Endothelial cell of umbilical vein (primary cell): ENCODE data around the gene PPARD. TPM values are rescaled to one million over a fixed set of nuclear protein-coding genes. Genes with fewer than 3 reads are reported as not detected.
A peak's percentile ranks its signal among the peaks of the same experiment; 100 is the strongest.

Experiments
- BruUV-seq: library from RNA; stranded (reverse); fragments of 400-500 nt; replicated peaks from 2 replicates; lab custom pipeline; 2021; lab: Mats Ljungman, UMichigan
- CTCF ChIA-PET: fragments of 300-600, 350-600 bp; sonication (Branson Sonifier 250); formaldehyde crosslinking; loops from one replicate; lab custom pipeline; 2021; ENCODE audit warnings: antibody characterized with exemption, inconsistent platforms; lab: Charles Lee
- POLR2A ChIA-PET: fragments of 300-600, 350-600 bp; sonication (Branson Sonifier 250); formaldehyde crosslinking; loops from one replicate; lab custom pipeline; 2021; ENCODE audit warnings: antibody characterized with exemption, inconsistent platforms; lab: Charles Lee
- DNase-seq: peaks from one replicate; pipeline ENCODE4 v3.0.0-alpha.2; 2011; ENCODE audit warnings: low read depth, low spot score
- FAIRE-seq: peaks from 2 replicates; lab custom pipeline; 2011; peaks lifted over from hg19 to GRCh38; lab: Jason Lieb, UNC
- H2AFZ ChIP-seq: 2 replicates; pipeline ENCODE4 v1.6.0; 2012; ENCODE audit warnings: low read depth, low read length, control low read depth, inconsistent platforms
- H3K27ac ChIP-seq: 2 replicates; pipeline ENCODE4 v1.5.1; 2011; ENCODE audit warnings: low read depth, mild to moderate bottlenecking, control low read depth, low read length, moderate library complexity; ENCODE audit not compliant: insufficient read depth
- H3K27me3 ChIP-seq, 2 experiments: 2 replicates each; pipeline versions ENCODE4 v1.6.0 to v1.6.1; 2011; ENCODE audit warnings: low read length in 2 of 2, mixed read lengths in 1 of 2; ENCODE audit not compliant: control insufficient read depth in 2 of 2, insufficient read depth in 2 of 2
- H3K36me3 ChIP-seq, 2 experiments: 2 replicates in 1 of 2; 3 replicates in 1 of 2; pipeline ENCODE4 v1.5.1; 2011; ENCODE audit warnings: low read length in 2 of 2, mild to moderate bottlenecking in 1 of 2, moderate library complexity in 1 of 2; ENCODE audit not compliant: control insufficient read depth in 2 of 2, insufficient read depth in 2 of 2; ENCODE audit errors: extremely low read depth in 1 of 2
- H3K4me1 ChIP-seq: 3 replicates; pipeline ENCODE4 v1.5.1; 2011; ENCODE audit warnings: mild to moderate bottlenecking, low read length; ENCODE audit not compliant: control insufficient read depth, insufficient read depth; ENCODE audit errors: extremely low read depth
- H3K4me2 ChIP-seq: 2 replicates; pipeline ENCODE4 v1.6.1; 2011; ENCODE audit warnings: low read length, control low read depth, mixed read lengths; ENCODE audit not compliant: insufficient read depth
- H3K4me3 ChIP-seq, 3 experiments: fragments of 200-600 bp in 1 of 3; sonication (generic), shearing (Covaris generic) in 1 of 3; replicated peaks in 1 of 3; 2 replicates each; pipeline ENCODE4 v1.5.1; 2011 to 2016; ENCODE audit warnings: control low read depth in 3 of 3, low read length in 3 of 3, mild to moderate bottlenecking in 2 of 3, inconsistent platforms in 1 of 3, low read depth in 1 of 3, moderate library complexity in 1 of 3; ENCODE audit not compliant: insufficient read depth in 1 of 3
- H3K79me2 ChIP-seq: 2 replicates; pipeline ENCODE4 v1.6.0; 2012; ENCODE audit warnings: low read length, inconsistent platforms; ENCODE audit not compliant: control insufficient read depth, insufficient read depth
- H3K9ac ChIP-seq: replicated peaks from 2 replicates; pipeline ENCODE3; 2011; ENCODE audit warnings: low read length, control low read depth; ENCODE audit not compliant: insufficient read depth; ENCODE audit errors: extremely low read depth
- H3K9me1 ChIP-seq: replicated peaks from 3 replicates; pipeline ENCODE4 v1.6.0; 2011; ENCODE audit warnings: mild to moderate bottlenecking, low read length; ENCODE audit not compliant: control insufficient read depth, insufficient read depth; ENCODE audit errors: extremely low read depth
- H3K9me3 ChIP-seq: replicated peaks from 2 replicates; pipeline ENCODE4 v1.5.1; 2012; ENCODE audit warnings: low read length, inconsistent platforms; ENCODE audit not compliant: control insufficient read depth, insufficient read depth
- H4K20me1 ChIP-seq: replicated peaks from 2 replicates; pipeline ENCODE3; 2011; ENCODE audit warnings: mild to moderate bottlenecking, low read length; ENCODE audit not compliant: control insufficient read depth, insufficient read depth; ENCODE audit errors: extremely low read depth
- EZH2 ChIP-seq: IDR thresholded peaks from 2 replicates; pipeline ENCODE4 v1.6.1; 2012; ENCODE audit warnings: borderline replicate concordance, low read depth, mild to moderate bottlenecking, moderate library complexity, low read length, inconsistent platforms; ENCODE audit not compliant: severe bottlenecking
- FOS ChIP-seq: IDR thresholded peaks from 2 replicates; pipeline ENCODE4 v1.6.1; 2011; ENCODE audit warnings: mild to moderate bottlenecking, low read length, moderate library complexity, borderline replicate concordance; ENCODE audit not compliant: insufficient read depth
- GATA2 ChIP-seq: IDR thresholded peaks from 2 replicates; pipeline ENCODE4 v1.7.0; 2011; ENCODE audit warnings: low read depth, mild to moderate bottlenecking, moderate library complexity, mixed read lengths, low read length; ENCODE audit not compliant: insufficient read length, insufficient read depth
- JUN ChIP-seq: IDR thresholded peaks from 2 replicates; pipeline ENCODE4 v1.6.1; 2011; ENCODE audit warnings: borderline replicate concordance, low read depth; ENCODE audit not compliant: insufficient read length, insufficient read depth
- MYC ChIP-seq: IDR thresholded peaks from one replicate; pipeline ENCODE4 v1.6.1; 2011; ENCODE audit warnings: mild to moderate bottlenecking, low read depth, low read length
- POLR2A ChIP-seq: IDR thresholded peaks from 2 replicates; pipeline ENCODE4 v1.6.1; 2012; ENCODE audit warnings: low read depth, mild to moderate bottlenecking, control low read depth, low read length
- POLR2AphosphoS5 ChIP-seq: IDR thresholded peaks from 2 replicates; pipeline ENCODE4 v1.6.1; 2012; ENCODE audit warnings: low read depth, mild to moderate bottlenecking, control low read depth, low read length, moderate library complexity; ENCODE audit not compliant: insufficient read depth
- dilution Hi-C: fragments of 300-500 bp; cut with MboI; formaldehyde crosslinking; loops from one replicate; pipeline ENCODE4 v1.15.0; 2019; ENCODE audit warnings: low sequenced_read_pairs; ENCODE audit not compliant: extremely low pct_ligation_motif_present
- intact Hi-C: fragments of 100-400 bp; cut with micrococcal nuclease; formaldehyde crosslinking; loops from one replicate; pipeline ENCODE4 v1.10.0; 2022
- polyA plus RNA-seq, 4 experiments: library from polyadenylated mRNA; depleted of rRNA in 3 of 4; stranded (reverse) in 3 of 4; unstranded in 1 of 4; fragments of >200 nt; gene quantifications; 2 replicates each; pipeline versions ENCODE4 v1.2.1 to v1.2.3, GENCODE V29; 2011 to 2012; ENCODE audit warnings: missing spikeins in 1 of 4
- total RNA-seq: library from RNA; stranded (reverse); gene quantifications from 2 replicates; pipeline ENCODE4 v1.2.3, GENCODE V29; 2021
- TF ChIP-seq, protein P1 (sequence below): IDR thresholded peaks from 2 replicates; pipeline ENCODE4 v1.6.1; 2011; ENCODE audit not compliant: insufficient read depth, insufficient read length

PPARD gene
- total and polyA plus RNA-seq, 2 donors (not counting 3 experiments of a cell fraction or from before 2014, with no cell fraction given) = 23.4 to 29.2 TPM

DNA sequence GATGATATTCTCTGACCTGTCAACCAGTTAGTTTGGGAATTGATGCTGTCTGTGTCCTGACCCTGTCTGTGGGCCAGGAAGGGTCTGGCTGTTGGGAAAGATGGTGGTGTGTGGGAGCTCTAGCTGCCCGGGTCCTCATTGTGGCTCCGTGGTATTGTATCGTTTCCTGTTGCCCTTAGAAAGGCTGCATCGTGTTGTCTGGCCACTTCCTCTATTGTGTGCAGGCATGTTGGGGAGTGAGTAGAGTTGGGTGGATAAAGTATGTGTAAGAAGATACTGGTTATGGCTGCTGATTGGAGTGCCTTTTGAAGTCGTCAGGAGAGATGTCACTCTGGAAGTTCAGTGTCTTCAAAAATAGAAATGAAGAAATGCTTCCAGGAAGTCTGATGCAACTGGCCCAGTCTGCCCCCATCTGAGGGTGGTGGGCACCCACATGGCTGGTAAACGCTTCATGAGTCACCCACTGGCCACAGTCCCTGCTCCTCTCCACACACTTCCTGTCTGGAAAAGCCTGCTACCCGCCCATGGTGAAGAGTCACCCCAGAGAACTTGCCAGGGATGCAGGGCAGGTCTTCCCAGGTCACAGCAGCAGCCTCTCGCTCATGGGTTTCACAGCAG lies 27.9 kb downstream of the PPARD start:
- Histone ChIP-seq H3K27ac (peak overlapping the region; percentile 82), H3K9me3 (no peaks in the 10 kb centered on the region), H3K4me3 (no peak overlapping the region), H3K36me3 (no peaks in the 10 kb centered on the region), H2AFZ (peak overlapping the region; percentile 19), H3K79me2 (peaks cover 12% of the 10 kb centered on the region), H3K4me2 (peak overlapping the region; percentile 52), H4K20me1 (no peaks in the 10 kb centered on the region), H3K9me1 (no peaks in the 10 kb centered on the region), H3K9ac (peak overlapping the region; percentile 36), H3K4me1 (peaks cover 34% of the 10 kb centered on the region), H3K27me3 (no peaks in the 10 kb centered on the region)
- intact Hi-C loops = loop anchor here (1.0 kb wide), 3 partner anchors 21 to 55 kb away; no protein-coding TSS in a partner anchor
- DNase-seq (peak; percentile 83), FAIRE-seq (peak; percentile 93)
- dilution Hi-C loops = no loop called here
- POLR2A ChIA-PET = no interaction called here
- CTCF ChIA-PET = interaction anchor here (1.0 to 2.3 kb wide), 5 partner anchors 19 to 79 kb away, joined by 3 to 8 read pairs (median 4); partner anchors contain the start of gene PPARD
- TSS peak; percentile 78 for BruUV-seq
- TF ChIP-seq POLR2AphosphoS5 (peak; percentile 29), FOS (peak; percentile 89), JUN (peak; percentile 46), EZH2 (no peak)

DNA sequence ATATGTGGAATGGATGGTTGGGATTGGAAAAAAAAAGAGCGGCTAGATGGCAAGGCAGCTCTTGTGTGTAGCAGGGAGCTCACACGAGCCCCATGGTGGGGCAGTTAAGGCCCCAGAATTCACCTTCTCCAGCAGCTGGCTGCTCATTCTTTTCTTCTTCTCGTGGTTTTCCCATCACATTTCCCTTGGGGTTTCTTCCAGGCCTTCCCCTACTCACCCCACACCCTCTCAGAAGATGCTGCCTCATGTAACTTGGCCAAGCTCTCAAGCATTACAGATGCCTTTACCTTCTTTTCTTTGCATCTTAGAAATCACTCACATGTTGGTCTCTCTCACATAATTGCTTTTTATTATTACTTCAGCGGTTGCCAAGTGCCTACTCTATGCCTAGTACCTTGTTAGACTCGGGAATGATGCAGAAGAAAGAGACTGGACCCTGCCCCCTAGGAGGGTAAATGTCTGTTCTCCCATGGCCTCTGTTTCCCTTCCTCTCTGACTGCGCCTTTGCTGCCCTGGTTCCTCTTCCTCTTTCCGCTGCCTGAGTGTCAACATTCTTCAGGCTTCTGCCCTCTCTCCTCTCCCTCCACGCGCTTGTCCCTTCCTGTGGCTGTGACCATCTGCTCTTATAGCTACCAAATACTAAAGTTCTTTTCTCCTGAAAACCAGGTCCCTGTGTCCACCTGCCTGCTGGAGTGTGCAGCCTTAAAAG lies 28.6 kb downstream of the PPARD start:
- peak overlapping the region; percentile 52 for H3K4me2 ChIP-seq
- intact Hi-C loops = loop anchor here (1.0 kb wide), 3 partner anchors 20 to 54 kb away; no protein-coding TSS in a partner anchor
- H3K4me3 ChIP-seq = no peak overlapping the region
- H3K27ac ChIP-seq = peak overlapping the region; percentile 82
- DNase-seq (no peak), FAIRE-seq (peak; percentile 55)
- peaks cover 34% of the 10 kb centered on the region for H3K4me1 ChIP-seq
- no peaks in the 10 kb centered on the region for H3K9me1 ChIP-seq
- dilution Hi-C loops = no loop called here
- no peaks in the 10 kb centered on the region for H3K36me3 ChIP-seq
- no peaks in the 10 kb centered on the region for H4K20me1 ChIP-seq
- no TSS peak for BruUV-seq
- ChIA-PET CTCF (interaction anchor here (0.9 to 2.1 kb wide), 4 partner anchors 29 to 78 kb away, joined by 3 to 7 read pairs (median 4); partner anchors contain the start of gene PPARD), POLR2A (no interaction called here)
- TF ChIP-seq FOS (no peak), JUN (no peak), POLR2A (no peak), MYC (no peak), GATA2 (no peak)
- TF ChIP-seq, protein P1, sequence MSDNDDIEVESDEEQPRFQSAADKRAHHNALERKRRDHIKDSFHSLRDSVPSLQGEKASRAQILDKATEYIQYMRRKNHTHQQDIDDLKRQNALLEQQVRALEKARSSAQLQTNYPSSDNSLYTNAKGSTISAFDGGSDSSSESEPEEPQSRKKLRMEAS = no peak
- H3K9me3 ChIP-seq = no peaks in the 10 kb centered on the region
- H2AFZ ChIP-seq = no peak overlapping the region
- peaks cover 12% of the 10 kb centered on the region for H3K79me2 ChIP-seq
- H3K9ac ChIP-seq = peak overlapping the region; percentile 12
- H3K27me3 ChIP-seq = no peaks in the 10 kb centered on the region
